ENCODE data around the gene FAM181B. TPM values are rescaled to one million over a fixed set of nuclear protein-coding genes. Genes with fewer than 3 reads are reported as not detected.

The FAM181B gene
- total and polyA plus RNA-seq, 7 donors: 0.03 to 0.14 (median 0.06) TPM

GRCh38 chr11:82756765-82757639, 23.3 kb upstream of the FAM181B start:
- Histone ChIP-seq H3K4me3 (no peak overlapping the region), H3K27ac (no peak overlapping the region), H3K27me3 (ENCODE audit: insufficient read depth in 3 of 3, low read length in 2 of 3) (no peaks in the 10 kb centered on the region), H3K9me3 (no peaks in the 10 kb centered on the region), H3K36me3 (ENCODE audit: insufficient read depth in 1 of 2, low read depth in 1 of 2) (no peaks in the 10 kb centered on the region), H3K4me1 (no peaks in the 10 kb centered on the region)
- DNase-seq (no peak), ATAC-seq (no peak)
- intact Hi-C loops (cut with DNase I): no loop called here
- TF ChIP-seq CTCF (IDR thresholded peaks at IDR 0.05): no peak
- WGBS, 3 donors: 52 to 56% (median 55%) methylated on average over 8 of the region's 8 CpGs

GRCh38 chr11:82754410-82754809, 20.7 kb upstream of the FAM181B start:
- no peak overlapping the region for H3K27ac ChIP-seq
- DNase-seq: no peak
- no peaks in the 10 kb centered on the region for H3K27me3 ChIP-seq (ENCODE audit: insufficient read depth in 3 of 3, low read length in 2 of 3)
- H3K4me3 ChIP-seq: no peak overlapping the region
- ATAC-seq: no peak
- WGBS, 3 donors: 40 to 48% (median 46%) methylated on average over 4 of the region's 4 CpGs
- no peak for TF ChIP-seq CTCF (IDR thresholded peaks at IDR 0.05)
- intact Hi-C loops (cut with DNase I): no loop called here
- H3K9me3 ChIP-seq: no peaks in the 10 kb centered on the region
- no peaks in the 10 kb centered on the region for H3K36me3 ChIP-seq (ENCODE audit: insufficient read depth in 1 of 2, low read depth in 1 of 2)
- H3K4me1 ChIP-seq: no peaks in the 10 kb centered on the region

- 63 to 77% (median 70%) methylated on average over 1 of the region's 1 CpG for WGBS, 3 donors
- Histone ChIP-seq H3K27ac (no peak overlapping the region), H3K36me3 (ENCODE audit: insufficient read depth in 1 of 2, low read depth in 1 of 2) (no peaks in the 10 kb centered on the region), H3K4me3 (no peak overlapping the region), H3K27me3 (ENCODE audit: insufficient read depth in 3 of 3, low read length in 2 of 3) (no peaks in the 10 kb centered on the region), H3K9me3 (no peaks in the 10 kb centered on the region), H3K4me1 (no peaks in the 10 kb centered on the region)
- no peak for DNase-seq
- intact Hi-C loops (cut with DNase I): no loop called here
- TF ChIP-seq CTCF (IDR thresholded peaks at IDR 0.05): no peak
- ATAC-seq: no peak
These were observed 20.3 kb upstream of the FAM181B start for GRCh38 chr11:82753921-82754320.

GRCh38 chr11:82752801-82753200, 19.1 kb upstream of the FAM181B start:
- Histone ChIP-seq H3K36me3 (ENCODE audit: insufficient read depth in 1 of 2, low read depth in 1 of 2) (no peaks in the 10 kb centered on the region), H3K27me3 (ENCODE audit: insufficient read depth in 3 of 3, low read length in 2 of 3) (no peaks in the 10 kb centered on the region), H3K9me3 (no peaks in the 10 kb centered on the region), H3K4me3 (no peak overlapping the region), H3K27ac (no peak overlapping the region), H3K4me1 (no peaks in the 10 kb centered on the region)
- intact Hi-C loops (cut with DNase I): no loop called here
- TF ChIP-seq CTCF (IDR thresholded peaks at IDR 0.05): no peak
- ATAC-seq (no peak), DNase-seq (no peak)

Measured in psoas muscle (tissue), 8 donors.